Smooth muscle cell of the umbilical artery (primary cell): ENCODE measurements around the gene PAM. TPM values are rescaled to one million over a fixed set of nuclear protein-coding genes. Genes with fewer than 3 reads are reported as not detected.

Experiments used
- total RNA-seq: library from RNA; depleted of rRNA; stranded (reverse); fragments of >200 nt; gene quantifications from 2 replicates; pipeline ENCODE4 v1.2.3, GENCODE V29; 2014

The PAM gene
- 513 and 529 TPM in 2 replicates for total RNA-seq

DNA sequence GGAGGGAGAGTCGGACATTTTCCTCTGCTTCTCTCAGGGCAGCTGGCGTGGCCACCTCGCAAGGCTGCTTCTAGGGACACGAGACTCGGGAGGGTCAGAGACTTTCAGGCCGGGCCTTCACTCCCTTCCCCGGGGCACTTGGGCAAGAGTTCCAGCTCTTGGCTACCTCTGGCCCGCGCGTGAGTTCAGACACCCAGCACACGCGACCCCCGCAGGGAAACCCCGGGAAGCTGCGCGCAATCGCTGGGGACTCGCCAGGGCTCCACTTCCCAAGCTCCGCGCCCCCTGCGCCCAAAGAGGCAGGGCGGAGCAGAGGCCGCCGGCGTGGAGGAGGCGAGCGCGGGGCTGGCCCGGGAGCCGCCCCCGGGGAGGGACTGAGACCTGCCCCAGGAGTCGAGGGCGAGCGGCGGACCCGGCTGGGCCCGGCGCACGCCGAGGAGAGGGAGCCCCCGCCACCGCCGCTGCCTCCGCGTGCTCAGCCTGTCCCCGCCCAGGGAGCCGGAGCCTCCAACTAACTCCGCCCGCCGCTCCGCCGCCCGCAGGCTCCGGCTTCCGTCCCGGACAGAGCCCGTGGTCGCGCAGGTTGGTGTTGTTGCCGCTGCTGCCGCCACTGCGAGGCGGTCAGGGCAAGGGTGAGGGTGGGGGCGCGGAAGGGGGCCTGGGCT lies at the start of gene PAM:
Gene PAM (plus strand): TSS at position 539 of the 665 bp plus-strand sequence. CDS start 110,891 bp downstream, outside the sequence.

